HFF-Myc (cell line): ENCODE measurements around the gene DPF1.

ENCODE experiments used
- DNase-seq: peaks from one replicate; pipeline ENCODE4 v3.0.0-alpha.2; 2011; ENCODE audit warnings: low read depth; ENCODE audit errors: extremely low read depth
- H3K4me3 ChIP-seq: replicated peaks from 2 replicates; pipeline ENCODE4 v1.5.1; 2011; ENCODE audit warnings: low read depth, mild to moderate bottlenecking, control low read depth, low read length
- TF ChIP-seq, protein P1 (sequence below): IDR thresholded peaks from 2 replicates; pipeline ENCODE4 v1.5.1; 2012; ENCODE audit warnings: mild to moderate bottlenecking, low read depth, low read length, control low read depth; ENCODE audit errors: missing control alignments

DPF1 gene

DNA sequence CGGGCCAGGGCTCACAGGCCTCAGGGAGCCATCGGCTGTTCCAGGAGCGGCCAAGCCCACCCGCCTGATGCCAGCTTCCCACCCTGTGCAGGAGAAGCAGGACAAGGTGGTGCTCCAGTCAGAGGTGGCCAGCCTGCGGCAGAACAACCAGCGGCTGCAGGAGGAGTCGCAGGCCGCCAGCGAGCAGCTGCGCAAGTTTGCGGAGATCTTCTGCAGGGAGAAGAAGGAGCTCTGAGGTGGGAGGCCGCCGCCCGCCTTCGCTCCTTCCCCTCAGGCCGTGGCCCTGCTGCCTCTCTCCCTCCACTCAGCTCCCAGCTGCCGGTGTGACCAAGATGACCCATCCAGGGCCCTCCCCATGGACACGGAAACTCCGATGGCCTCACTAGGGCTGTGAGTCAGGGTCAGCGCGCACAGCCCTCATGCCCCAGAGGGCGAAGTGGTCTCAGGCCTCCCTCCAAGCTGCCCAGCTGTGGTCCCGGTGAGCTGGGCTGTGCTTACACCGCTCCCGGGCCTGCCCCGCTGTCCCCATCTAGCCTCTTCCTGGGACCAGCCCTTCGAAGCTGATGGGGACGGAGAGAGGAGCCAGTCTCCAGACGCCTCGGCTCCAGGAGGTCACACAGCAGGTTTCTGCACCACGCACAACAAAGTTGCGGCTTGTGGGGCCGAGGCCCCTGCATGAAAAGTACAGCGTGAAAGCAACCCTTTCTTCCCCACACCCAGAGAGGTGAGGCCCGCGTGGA, 17.8 kb downstream of the DPF1 start:
- TF ChIP-seq, protein P1, sequence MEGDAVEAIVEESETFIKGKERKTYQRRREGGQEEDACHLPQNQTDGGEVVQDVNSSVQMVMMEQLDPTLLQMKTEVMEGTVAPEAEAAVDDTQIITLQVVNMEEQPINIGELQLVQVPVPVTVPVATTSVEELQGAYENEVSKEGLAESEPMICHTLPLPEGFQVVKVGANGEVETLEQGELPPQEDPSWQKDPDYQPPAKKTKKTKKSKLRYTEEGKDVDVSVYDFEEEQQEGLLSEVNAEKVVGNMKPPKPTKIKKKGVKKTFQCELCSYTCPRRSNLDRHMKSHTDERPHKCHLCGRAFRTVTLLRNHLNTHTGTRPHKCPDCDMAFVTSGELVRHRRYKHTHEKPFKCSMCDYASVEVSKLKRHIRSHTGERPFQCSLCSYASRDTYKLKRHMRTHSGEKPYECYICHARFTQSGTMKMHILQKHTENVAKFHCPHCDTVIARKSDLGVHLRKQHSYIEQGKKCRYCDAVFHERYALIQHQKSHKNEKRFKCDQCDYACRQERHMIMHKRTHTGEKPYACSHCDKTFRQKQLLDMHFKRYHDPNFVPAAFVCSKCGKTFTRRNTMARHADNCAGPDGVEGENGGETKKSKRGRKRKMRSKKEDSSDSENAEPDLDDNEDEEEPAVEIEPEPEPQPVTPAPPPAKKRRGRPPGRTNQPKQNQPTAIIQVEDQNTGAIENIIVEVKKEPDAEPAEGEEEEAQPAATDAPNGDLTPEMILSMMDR: no peak
- DNase-seq: no peak
- no peak overlapping the region for H3K4me3 ChIP-seq

DNA sequence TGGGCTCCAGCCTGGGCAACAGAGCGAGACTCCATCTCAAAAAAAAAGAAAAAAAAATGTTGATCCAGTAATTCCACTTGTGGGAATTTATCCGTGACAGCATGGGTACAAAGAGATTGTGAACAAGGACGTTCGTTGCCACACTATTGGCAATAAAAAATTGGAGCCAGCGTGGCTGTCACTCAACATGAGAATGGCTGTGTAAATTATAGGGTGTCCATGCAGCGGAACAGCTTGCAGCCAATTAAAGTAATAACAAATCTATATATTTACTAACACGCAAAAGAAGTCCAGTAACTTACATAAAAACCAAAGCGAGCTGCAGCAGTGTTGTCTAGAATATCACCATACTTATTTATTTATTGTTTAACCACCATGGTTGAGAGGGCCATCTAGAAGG, 19.3 kb downstream of the DPF1 start:
- no peak for DNase-seq
- TF ChIP-seq, protein P1: no peak
- no peak overlapping the region for H3K4me3 ChIP-seq

DNA sequence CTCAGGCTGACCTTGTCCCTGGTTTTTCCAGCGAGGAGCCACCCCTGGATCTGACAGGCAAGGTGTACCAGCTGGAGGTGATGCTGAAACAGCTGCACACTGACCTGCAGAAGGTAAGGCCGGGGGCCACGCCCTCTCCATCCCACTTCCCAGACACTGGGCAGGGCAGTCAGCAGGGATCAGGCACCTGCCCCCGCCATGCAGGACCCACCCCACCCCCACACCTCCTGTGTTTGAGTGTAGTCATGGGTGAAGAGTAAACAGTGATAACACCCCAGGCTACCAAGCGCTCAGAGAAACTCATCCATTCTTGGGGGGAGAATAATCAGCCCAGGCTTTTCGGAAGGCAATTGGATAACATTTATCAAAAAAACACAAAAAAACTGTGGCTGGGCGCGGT, 19.9 kb downstream of the DPF1 start:
- DNase-seq: no peak
- TF ChIP-seq, protein P1: no peak
- no peak overlapping the region for H3K4me3 ChIP-seq

DNA sequence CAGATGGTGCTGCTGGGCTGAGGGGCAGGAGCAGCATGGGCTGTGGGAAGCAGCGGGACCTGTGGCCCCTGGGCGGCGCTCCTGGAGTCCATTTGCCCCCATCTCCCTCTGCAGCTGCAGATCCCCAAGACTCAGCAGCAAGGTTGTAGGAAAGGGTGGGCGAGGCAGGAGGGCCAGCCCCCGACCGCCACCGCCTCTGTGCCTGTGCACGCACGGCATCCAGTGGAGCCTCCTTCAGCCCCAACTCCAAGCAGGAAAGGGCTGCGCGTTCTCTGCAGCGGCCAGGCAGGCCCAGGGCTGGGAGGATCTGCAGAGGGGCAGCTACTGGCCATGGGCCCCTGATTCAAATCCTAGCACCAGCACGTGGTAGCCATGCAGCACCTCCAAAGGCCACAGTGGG, 20.8 kb downstream of the DPF1 start:
- no peak for DNase-seq
- TF ChIP-seq, protein P1: no peak
- no peak overlapping the region for H3K4me3 ChIP-seq

DNA sequence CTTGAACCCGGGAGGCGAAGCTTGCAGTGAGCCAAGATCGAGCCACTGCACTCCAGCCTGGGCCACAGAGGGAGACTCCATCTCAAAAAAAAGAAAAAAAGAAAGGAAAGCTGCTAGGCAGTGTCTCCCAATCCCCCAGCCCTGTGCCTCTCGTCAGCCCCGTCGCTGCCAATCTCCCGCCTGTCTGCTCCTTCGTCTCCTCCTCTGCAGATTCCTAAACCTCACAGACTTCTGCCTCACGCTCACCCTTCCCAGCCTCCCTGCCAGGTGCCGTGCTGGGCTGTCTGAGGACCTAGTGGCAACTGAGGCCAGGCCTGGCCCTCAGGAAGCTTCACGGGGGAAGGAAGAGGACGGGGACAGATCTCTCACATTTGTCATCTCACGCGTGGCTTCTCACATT, 21.5 kb downstream of the DPF1 start:
- TF ChIP-seq, protein P1: no peak
- no peak overlapping the region for H3K4me3 ChIP-seq
- no peak for DNase-seq

DNA sequence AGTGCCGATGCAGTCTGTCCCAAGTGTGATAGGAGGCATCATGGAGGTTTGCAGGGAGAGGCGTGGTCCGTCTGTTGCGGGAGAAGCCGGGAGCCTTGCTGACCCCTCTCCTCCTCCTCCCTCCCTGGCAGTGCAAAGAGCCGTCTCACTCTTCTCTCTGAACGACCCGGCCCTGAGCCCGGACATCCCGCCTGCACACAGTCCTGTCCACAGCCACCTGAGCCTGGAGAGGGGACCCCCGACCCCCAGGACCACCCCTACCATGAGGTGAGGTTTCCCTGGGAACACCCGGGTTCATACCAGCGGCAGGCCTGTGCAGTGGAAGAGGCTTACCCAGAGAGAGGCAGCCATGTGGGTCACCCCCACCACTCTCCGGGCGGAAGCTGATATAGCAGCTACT, 22.3 kb downstream of the DPF1 start:
- no peak overlapping the region for H3K4me3 ChIP-seq
- DNase-seq: no peak
- TF ChIP-seq, protein P1: no peak

DNA sequence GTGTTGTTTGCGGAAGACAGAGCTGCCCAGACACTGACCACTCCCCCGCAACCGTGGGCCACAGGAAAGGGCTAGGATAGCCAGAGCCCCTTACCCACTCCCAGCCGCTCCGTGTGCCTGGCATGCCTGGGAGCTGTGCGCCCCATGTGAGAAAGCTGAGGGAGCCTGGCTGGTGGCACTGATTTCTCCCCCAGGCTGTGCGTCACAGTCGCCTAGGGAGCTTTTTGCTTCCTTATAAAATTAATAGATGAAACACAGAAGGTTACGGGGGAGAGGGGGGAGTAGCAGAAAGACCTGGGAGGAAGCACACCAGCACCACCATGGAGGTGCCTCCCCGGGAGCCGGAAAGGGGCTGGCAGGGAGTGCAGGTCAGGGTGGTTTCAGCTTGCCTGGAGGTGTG, 24.7 kb downstream of the DPF1 start:
- TF ChIP-seq, protein P1: no peak
- no peak overlapping the region for H3K4me3 ChIP-seq
- DNase-seq: no peak
